MM.1S (cell line): Measurements from ENCODE around the gene MZF1.

Experiments
- EZH2 ChIP-seq: fragments of 300-600 bp; sonication (generic); optimal IDR thresholded peaks from 2 replicates; pipeline ENCODE3; 2017; ENCODE audit warnings: low read depth, mild to moderate bottlenecking, antibody characterized with exemption, low read length, mixed read lengths
- EZH2phosphoT487 ChIP-seq: fragments of 300-600 bp; sonication (generic); IDR thresholded peaks from 2 replicates; pipeline ENCODE4 v1.6.1; 2018; ENCODE audit warnings: antibody characterized with exemption, low read length
- TF ChIP-seq, protein P1 (sequence below): fragments of 300-600 bp; sonication (generic); IDR thresholded peaks from 2 replicates; pipeline ENCODE4 v1.5.1; 2016; ENCODE audit warnings: antibody characterized with exemption, low read length, mixed read lengths

DNA sequence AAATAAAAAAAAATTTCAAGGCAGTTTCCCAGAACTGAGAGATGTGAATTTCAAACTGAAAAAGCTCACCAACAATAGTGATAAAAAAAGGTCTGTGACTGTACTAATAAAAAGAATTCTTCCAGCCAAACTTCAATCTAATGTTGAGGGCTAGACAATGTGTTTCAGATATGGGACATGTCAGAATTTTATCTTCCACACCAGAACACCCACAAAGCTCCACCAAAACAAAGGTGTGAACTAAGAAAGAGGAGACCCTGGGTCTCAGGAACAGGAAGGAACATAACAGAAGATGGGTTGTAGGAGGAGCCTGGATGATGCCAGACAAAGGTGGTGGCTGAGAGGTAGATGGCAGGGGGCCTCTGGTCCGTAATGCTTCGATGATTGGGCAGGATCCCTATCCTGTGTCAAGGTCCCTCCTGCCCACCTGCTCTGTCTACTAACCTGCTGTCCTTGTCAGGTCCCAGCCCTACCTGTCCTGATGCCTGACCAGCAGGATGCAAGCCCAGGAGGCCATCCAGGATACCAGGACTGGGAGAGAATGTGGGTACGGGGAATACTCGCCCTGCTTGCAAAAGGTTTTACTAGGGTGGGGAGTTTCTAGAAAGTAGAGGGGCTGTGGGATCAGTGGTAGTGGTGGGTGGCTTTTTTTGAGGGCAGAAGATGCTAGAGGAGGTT, 4.5 kb downstream of the MZF1 start:
- TF ChIP-seq, protein P1, sequence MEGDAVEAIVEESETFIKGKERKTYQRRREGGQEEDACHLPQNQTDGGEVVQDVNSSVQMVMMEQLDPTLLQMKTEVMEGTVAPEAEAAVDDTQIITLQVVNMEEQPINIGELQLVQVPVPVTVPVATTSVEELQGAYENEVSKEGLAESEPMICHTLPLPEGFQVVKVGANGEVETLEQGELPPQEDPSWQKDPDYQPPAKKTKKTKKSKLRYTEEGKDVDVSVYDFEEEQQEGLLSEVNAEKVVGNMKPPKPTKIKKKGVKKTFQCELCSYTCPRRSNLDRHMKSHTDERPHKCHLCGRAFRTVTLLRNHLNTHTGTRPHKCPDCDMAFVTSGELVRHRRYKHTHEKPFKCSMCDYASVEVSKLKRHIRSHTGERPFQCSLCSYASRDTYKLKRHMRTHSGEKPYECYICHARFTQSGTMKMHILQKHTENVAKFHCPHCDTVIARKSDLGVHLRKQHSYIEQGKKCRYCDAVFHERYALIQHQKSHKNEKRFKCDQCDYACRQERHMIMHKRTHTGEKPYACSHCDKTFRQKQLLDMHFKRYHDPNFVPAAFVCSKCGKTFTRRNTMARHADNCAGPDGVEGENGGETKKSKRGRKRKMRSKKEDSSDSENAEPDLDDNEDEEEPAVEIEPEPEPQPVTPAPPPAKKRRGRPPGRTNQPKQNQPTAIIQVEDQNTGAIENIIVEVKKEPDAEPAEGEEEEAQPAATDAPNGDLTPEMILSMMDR: no peak
- TF ChIP-seq EZH2phosphoT487: no peak
- TF ChIP-seq EZH2: no peak
